NT2/D1 (cell line): ENCODE results near the gene AAMP.

ENCODE experiments used
- YY1 ChIP-seq: IDR thresholded peaks from 2 replicates; pipeline ENCODE4 v1.6.1; 2011; ENCODE audit not compliant: insufficient read length, insufficient read depth
- ZNF274 ChIP-seq: IDR thresholded peaks from 2 replicates; pipeline ENCODE4 v1.6.1; 2011; ENCODE audit warnings: mild to moderate bottlenecking, low read depth, low read length

DNA sequence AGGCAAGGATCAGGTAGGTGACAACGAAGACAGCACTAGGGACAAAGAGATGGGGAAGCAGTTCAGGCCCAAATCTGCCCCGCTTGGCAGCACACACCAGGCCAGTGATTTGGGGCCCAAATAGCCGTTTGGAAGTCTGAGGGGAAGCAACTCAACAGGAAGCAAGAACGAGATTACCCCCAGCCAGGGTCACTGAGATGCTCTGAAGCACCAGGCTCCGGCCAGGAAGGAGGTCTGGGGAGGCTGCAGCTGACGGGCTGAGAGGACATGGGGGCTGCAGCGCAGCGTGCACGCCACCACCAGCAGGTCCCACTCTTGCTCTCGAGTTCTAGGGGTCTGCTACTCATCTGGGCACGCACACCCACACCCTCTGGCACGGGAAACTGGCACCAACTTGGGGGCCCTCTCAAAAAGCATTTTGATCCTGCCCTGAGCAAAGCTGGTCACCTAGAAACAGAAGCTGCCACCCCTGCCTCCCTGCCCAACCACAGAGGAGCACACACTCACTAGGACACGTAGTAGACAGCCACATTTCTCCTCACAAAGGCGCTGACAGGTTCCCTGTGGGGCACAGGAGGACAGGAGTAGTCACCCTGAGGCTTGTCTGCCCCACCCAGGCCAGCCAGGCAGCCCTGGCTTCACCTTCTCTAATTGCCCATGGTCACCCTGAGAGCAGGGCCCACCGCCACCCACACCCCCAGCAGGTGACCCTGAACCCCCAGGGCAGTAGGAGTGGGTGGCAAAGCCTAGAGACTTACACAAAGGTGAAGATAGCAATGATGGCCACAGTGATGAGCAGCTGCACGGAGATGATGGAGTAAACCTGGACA, 8.8 kb upstream of the AAMP start:
- TF ChIP-seq YY1: no peak
- TF ChIP-seq ZNF274: no peak
